OCI-LY1 (cell line): ENCODE data around the gene DCAKD.

Experiments
- H2AFZ ChIP-seq: fragments of 200-600 bp; sonication (generic), shearing (Covaris generic); 2 replicates; pipeline ENCODE4 v1.6.0; 2014; ENCODE audit warnings: antibody characterized with exemption, mild to moderate bottlenecking, low read length
- H3F3A ChIP-seq: fragments of 200-600 bp; sonication (generic), shearing (Covaris generic); 2 replicates; pipeline ENCODE4 v1.6.0; 2014; ENCODE audit warnings: mild to moderate bottlenecking, antibody characterized with exemption, low read length, moderate library complexity; ENCODE audit not compliant: insufficient read depth
- H3K27ac ChIP-seq: fragments of 200-600 bp; sonication (generic); 2 replicates; pipeline ENCODE4 v1.5.1; 2014; ENCODE audit warnings: low read length, mixed run types, mild to moderate bottlenecking, low read depth; ENCODE audit not compliant: poor library complexity, severe bottlenecking
- H3K27me3 ChIP-seq: fragments of 200-600 bp; sonication (generic); 2 replicates; pipeline ENCODE4 v1.6.0; 2014; ENCODE audit warnings: antibody characterized with exemption, mild to moderate bottlenecking, low read length, moderate library complexity; ENCODE audit not compliant: insufficient read depth
- H3K36me3 ChIP-seq: fragments of 200-600 bp; sonication (generic); 2 replicates; pipeline ENCODE4 v1.6.1; 2014; ENCODE audit warnings: mild to moderate bottlenecking, antibody characterized with exemption, low read length, moderate library complexity, mixed read lengths; ENCODE audit not compliant: insufficient read depth
- H3K4me1 ChIP-seq: fragments of 200-600 bp; sonication (generic); 2 replicates; pipeline ENCODE4 v1.5.1; 2014; ENCODE audit warnings: mild to moderate bottlenecking, low read length, moderate library complexity; ENCODE audit not compliant: insufficient read depth, severe bottlenecking
- H3K4me2 ChIP-seq: fragments of 200-600 bp; sonication (generic), shearing (Covaris generic); 2 replicates; pipeline ENCODE4 v1.6.1; 2014; ENCODE audit warnings: low read length
- H3K4me3 ChIP-seq: fragments of 200-600 bp; sonication (generic); 2 replicates; pipeline ENCODE4 v1.5.1; 2014; ENCODE audit warnings: low read length, low read depth, mild to moderate bottlenecking, mixed read lengths; ENCODE audit not compliant: poor library complexity, severe bottlenecking
- H3K79me2 ChIP-seq: fragments of 200-600 bp; shearing (Covaris generic); 2 replicates; pipeline ENCODE4 v1.6.1; 2016; ENCODE audit warnings: mixed run types, low read length, mixed read lengths; ENCODE audit not compliant: insufficient read depth
- H3K9ac ChIP-seq: fragments of 200-600 bp; sonication (generic), shearing (Covaris generic); 2 replicates; pipeline ENCODE4 v1.6.1; 2014; ENCODE audit warnings: mild to moderate bottlenecking, low read length, mixed read lengths
- H3K9me2 ChIP-seq: fragments of 200-600 bp; sonication (generic), shearing (Covaris generic); 2 replicates; pipeline ENCODE4 v1.6.1; 2014; ENCODE audit warnings: low read depth, mild to moderate bottlenecking, low read length, mixed read lengths
- H3K9me3 ChIP-seq: fragments of 200-600 bp; shearing (Covaris generic); 2 replicates; pipeline ENCODE4 v1.6.1; 2014; ENCODE audit warnings: low read length, mixed read lengths
- H4K20me1 ChIP-seq: fragments of 200-600 bp; sonication (generic), shearing (Covaris generic); 2 replicates; pipeline ENCODE4 v1.6.0; 2016; ENCODE audit warnings: mild to moderate bottlenecking, low read length; ENCODE audit not compliant: insufficient read depth
- CTCF ChIP-seq: fragments of 200-600 bp; sonication (generic), shearing (Covaris generic); IDR thresholded peaks from 2 replicates; pipeline ENCODE4 v1.5.1; 2017; ENCODE audit warnings: mild to moderate bottlenecking, antibody characterized with exemption, low read length, moderate library complexity, mixed read lengths
- EZH2 ChIP-seq: fragments of 200-600 bp; sonication (generic), shearing (Covaris generic); IDR thresholded peaks from 2 replicates; pipeline ENCODE4 v1.8.0; 2017; ENCODE audit warnings: borderline replicate concordance, mixed run types, mild to moderate bottlenecking, antibody characterized with exemption, low read length, moderate library complexity, mixed read lengths

Gene DCAKD

GRCh38 chr17:45092911-45093430, 41.5 kb upstream of the DCAKD start:
- H3K79me2 ChIP-seq, result no peaks in the 10 kb centered on the region
- H3K9me2 ChIP-seq, result no peaks in the 10 kb centered on the region
- H3K4me3 ChIP-seq, result no peak overlapping the region
- peaks cover 97% of the 10 kb centered on the region for H3K36me3 ChIP-seq
- no peak for TF ChIP-seq EZH2
- TF ChIP-seq CTCF, result no peak
- no peak overlapping the region for H3K9ac ChIP-seq
- peaks cover 10% of the 10 kb centered on the region for H3K4me1 ChIP-seq
- no peak overlapping the region for H2AFZ ChIP-seq
- no peak overlapping the region for H3K4me2 ChIP-seq
- no peak overlapping the region for H3K27ac ChIP-seq
- H4K20me1 ChIP-seq, result no peaks in the 10 kb centered on the region
- H3F3A ChIP-seq, result no peaks in the 10 kb centered on the region
- no peaks in the 10 kb centered on the region for H3K27me3 ChIP-seq
- no peaks in the 10 kb centered on the region for H3K9me3 ChIP-seq

- Histone ChIP-seq H2AFZ (no peak overlapping the region), H3K4me2 (no peak overlapping the region), H3K79me2 (no peaks in the 10 kb centered on the region), H4K20me1 (no peaks in the 10 kb centered on the region), H3F3A (no peaks in the 10 kb centered on the region), H3K9me3 (no peaks in the 10 kb centered on the region), H3K9me2 (no peaks in the 10 kb centered on the region), H3K27ac (no peak overlapping the region), H3K9ac (no peak overlapping the region), H3K36me3 (peaks cover 97% of the 10 kb centered on the region), H3K4me1 (peaks cover 9% of the 10 kb centered on the region), H3K27me3 (no peaks in the 10 kb centered on the region), H3K4me3 (no peak overlapping the region)
- no peak for TF ChIP-seq CTCF
- no peak for TF ChIP-seq EZH2
Measured at GRCh38 chr17:45091778-45092425, 40.5 kb upstream of the DCAKD start.

GRCh38 chr17:45090711-45091110, 39.3 kb upstream of the DCAKD start:
- TF ChIP-seq CTCF (no peak), EZH2 (no peak)
- Histone ChIP-seq H3K4me2 (no peak overlapping the region), H3K4me3 (no peak overlapping the region), H3F3A (no peaks in the 10 kb centered on the region), H3K27me3 (no peaks in the 10 kb centered on the region), H3K27ac (no peak overlapping the region), H3K79me2 (no peaks in the 10 kb centered on the region), H3K9me2 (no peaks in the 10 kb centered on the region), H3K36me3 (peaks cover 97% of the 10 kb centered on the region), H3K9ac (no peak overlapping the region), H3K9me3 (no peaks in the 10 kb centered on the region), H3K4me1 (peaks cover under 1% of the 10 kb centered on the region), H4K20me1 (no peaks in the 10 kb centered on the region), H2AFZ (no peak overlapping the region)
